Fibroblast of lung (primary cell): ENCODE results near the gene ERH. TPM values are rescaled to one million over a fixed set of nuclear protein-coding genes. Genes with fewer than 3 reads are reported as not detected.

Source experiments
- DNase-seq, 2 donors: peaks; one replicate each; pipeline versions ENCODE4 v3.0.0 to v3.0.0-alpha.2; 2010; ENCODE audit warnings: low read depth in 2 of 2
- H2AFZ ChIP-seq: 2 replicates; pipeline ENCODE4 v1.5.1; 2012; ENCODE audit warnings: low read length, control low read depth, inconsistent platforms
- H3K27ac ChIP-seq: 2 replicates; pipeline ENCODE4 v1.5.1; 2011; ENCODE audit warnings: low read length, control low read depth; ENCODE audit not compliant: insufficient read depth
- H3K27me3 ChIP-seq: 2 replicates; pipeline ENCODE4 v1.5.1; 2011; ENCODE audit warnings: mild to moderate bottlenecking, low read length; ENCODE audit not compliant: control insufficient read depth, insufficient read depth
- H3K36me3 ChIP-seq: 2 replicates; pipeline ENCODE4 v1.5.1; 2011; ENCODE audit warnings: low read length; ENCODE audit not compliant: control insufficient read depth, insufficient read depth
- H3K4me1 ChIP-seq: 2 replicates; pipeline ENCODE4 v1.5.1; 2011; ENCODE audit warnings: low read length; ENCODE audit not compliant: control insufficient read depth, insufficient read depth; ENCODE audit errors: extremely low read depth
- H3K4me2 ChIP-seq: 2 replicates; pipeline ENCODE4 v1.5.1; 2011; ENCODE audit warnings: low read length, control low read depth; ENCODE audit not compliant: insufficient read depth; ENCODE audit errors: extremely low read depth
- H3K4me3 ChIP-seq, 4 experiments: fragments of 200-600 bp in 1 of 4; sonication (generic) in 1 of 4; replicated peaks in 1 of 4; 2 replicates each; pipeline ENCODE4 v1.5.1; 2011 to 2016; ENCODE audit warnings: low read length in 4 of 4, low read depth in 3 of 4, mild to moderate bottlenecking in 3 of 4, control low read depth in 2 of 4, inconsistent platforms in 1 of 4, mixed read lengths in 1 of 4; ENCODE audit not compliant: insufficient read depth in 1 of 4; ENCODE audit errors: control extremely low read depth in 1 of 4
- H3K79me2 ChIP-seq: 2 replicates; pipeline ENCODE4 v1.5.1; 2012; ENCODE audit warnings: mild to moderate bottlenecking, low read length, inconsistent platforms; ENCODE audit not compliant: control insufficient read depth, insufficient read depth
- H3K9ac ChIP-seq: 2 replicates; pipeline ENCODE4 v1.5.1; 2011; ENCODE audit warnings: mild to moderate bottlenecking, low read length, control low read depth; ENCODE audit not compliant: insufficient read depth
- H3K9me3 ChIP-seq: 2 replicates; pipeline ENCODE4 v1.5.1; 2012; ENCODE audit warnings: low read depth, low read length; ENCODE audit not compliant: control insufficient read depth, insufficient read depth
- H4K20me1 ChIP-seq: 2 replicates; pipeline ENCODE4 v1.5.1; 2011; ENCODE audit warnings: low read length; ENCODE audit not compliant: control insufficient read depth, insufficient read depth; ENCODE audit errors: extremely low read depth
- EZH2 ChIP-seq: IDR thresholded peaks from 2 replicates; pipeline ENCODE4 v1.5.1; 2012; ENCODE audit warnings: low read length, control low read depth, mild to moderate bottlenecking; ENCODE audit errors: missing control alignments
- polyA plus RNA-seq, 2 donors: library from polyadenylated mRNA; depleted of rRNA in 1 of 2; stranded (reverse) in 1 of 2; unstranded in 1 of 2; fragments of >200 nt; gene quantifications; 2 replicates each; pipeline ENCODE4 v1.2.1, GENCODE V29; 2011 to 2012; ENCODE audit warnings: missing spikeins in 1 of 2
- total RNA-seq: library from RNA; depleted of rRNA; stranded (reverse); fragments of >200 nt; gene quantifications from 2 replicates; pipeline ENCODE4 v1.2.1, GENCODE V29; 2014
- TF ChIP-seq, protein P1 (sequence below), 2 donors: IDR thresholded peaks in 1 of 2; conservative IDR thresholded peaks in 1 of 2; 1 replicate in 1 of 2; 2 replicates in 1 of 2; pipeline ENCODE4 v1.5.1; 2011 to 2012; ENCODE audit warnings: low read length in 2 of 2, control low read depth in 1 of 2, inconsistent platforms in 1 of 2, low read depth in 1 of 2, mild to moderate bottlenecking in 1 of 2

ERH gene
- total and polyA plus RNA-seq, 2 donors (not counting 1 experiment from before 2014, with no cell fraction given) = 182 to 190 TPM

DNA sequence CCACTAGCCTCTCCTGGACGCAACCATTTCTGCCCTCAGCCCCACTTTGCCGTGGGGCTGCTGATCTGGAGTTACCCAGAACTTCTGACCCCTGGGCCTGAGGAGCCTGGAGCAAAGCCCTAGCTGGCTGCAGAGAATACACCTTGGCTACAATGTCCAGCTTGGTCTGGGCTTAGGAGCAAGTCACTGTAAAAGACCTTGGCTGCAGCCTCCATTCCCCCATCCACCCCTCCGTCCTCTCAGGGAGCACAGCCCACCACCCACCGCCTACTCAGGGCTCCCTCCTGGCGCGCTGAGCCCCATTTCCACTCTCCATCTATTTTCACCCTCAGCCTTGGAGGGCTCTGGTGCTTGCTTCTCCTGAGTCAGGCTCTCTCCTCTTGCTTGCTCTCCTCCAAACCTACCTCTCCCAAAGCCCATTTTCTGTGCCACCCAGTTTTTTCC, 42.9 kb downstream of the ERH start:
- TF ChIP-seq, protein P1, sequence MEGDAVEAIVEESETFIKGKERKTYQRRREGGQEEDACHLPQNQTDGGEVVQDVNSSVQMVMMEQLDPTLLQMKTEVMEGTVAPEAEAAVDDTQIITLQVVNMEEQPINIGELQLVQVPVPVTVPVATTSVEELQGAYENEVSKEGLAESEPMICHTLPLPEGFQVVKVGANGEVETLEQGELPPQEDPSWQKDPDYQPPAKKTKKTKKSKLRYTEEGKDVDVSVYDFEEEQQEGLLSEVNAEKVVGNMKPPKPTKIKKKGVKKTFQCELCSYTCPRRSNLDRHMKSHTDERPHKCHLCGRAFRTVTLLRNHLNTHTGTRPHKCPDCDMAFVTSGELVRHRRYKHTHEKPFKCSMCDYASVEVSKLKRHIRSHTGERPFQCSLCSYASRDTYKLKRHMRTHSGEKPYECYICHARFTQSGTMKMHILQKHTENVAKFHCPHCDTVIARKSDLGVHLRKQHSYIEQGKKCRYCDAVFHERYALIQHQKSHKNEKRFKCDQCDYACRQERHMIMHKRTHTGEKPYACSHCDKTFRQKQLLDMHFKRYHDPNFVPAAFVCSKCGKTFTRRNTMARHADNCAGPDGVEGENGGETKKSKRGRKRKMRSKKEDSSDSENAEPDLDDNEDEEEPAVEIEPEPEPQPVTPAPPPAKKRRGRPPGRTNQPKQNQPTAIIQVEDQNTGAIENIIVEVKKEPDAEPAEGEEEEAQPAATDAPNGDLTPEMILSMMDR (conservative IDR thresholded peaks at IDR 0.05 in 1 of 2, IDR thresholded peaks at IDR 0.05 in 1 of 2; ENCODE audit: low read depth in 1 of 2, low read length in 2 of 2) = no peak
- no peak for TF ChIP-seq EZH2
- DNase-seq = no peak
- H3K9me3 ChIP-seq = no peaks in the 10 kb centered on the region
- no peak overlapping the region for H3K4me2 ChIP-seq
- no peaks in the 10 kb centered on the region for H4K20me1 ChIP-seq
- no peaks in the 10 kb centered on the region for H3K36me3 ChIP-seq
- H2AFZ ChIP-seq = no peak overlapping the region
- H3K27ac ChIP-seq = no peak overlapping the region
- peaks cover 2% of the 10 kb centered on the region for H3K4me1 ChIP-seq
- H3K4me3 ChIP-seq = no peak overlapping the region
- no peaks in the 10 kb centered on the region for H3K79me2 ChIP-seq
- H3K27me3 ChIP-seq = no peaks in the 10 kb centered on the region
- no peak overlapping the region for H3K9ac ChIP-seq

DNA sequence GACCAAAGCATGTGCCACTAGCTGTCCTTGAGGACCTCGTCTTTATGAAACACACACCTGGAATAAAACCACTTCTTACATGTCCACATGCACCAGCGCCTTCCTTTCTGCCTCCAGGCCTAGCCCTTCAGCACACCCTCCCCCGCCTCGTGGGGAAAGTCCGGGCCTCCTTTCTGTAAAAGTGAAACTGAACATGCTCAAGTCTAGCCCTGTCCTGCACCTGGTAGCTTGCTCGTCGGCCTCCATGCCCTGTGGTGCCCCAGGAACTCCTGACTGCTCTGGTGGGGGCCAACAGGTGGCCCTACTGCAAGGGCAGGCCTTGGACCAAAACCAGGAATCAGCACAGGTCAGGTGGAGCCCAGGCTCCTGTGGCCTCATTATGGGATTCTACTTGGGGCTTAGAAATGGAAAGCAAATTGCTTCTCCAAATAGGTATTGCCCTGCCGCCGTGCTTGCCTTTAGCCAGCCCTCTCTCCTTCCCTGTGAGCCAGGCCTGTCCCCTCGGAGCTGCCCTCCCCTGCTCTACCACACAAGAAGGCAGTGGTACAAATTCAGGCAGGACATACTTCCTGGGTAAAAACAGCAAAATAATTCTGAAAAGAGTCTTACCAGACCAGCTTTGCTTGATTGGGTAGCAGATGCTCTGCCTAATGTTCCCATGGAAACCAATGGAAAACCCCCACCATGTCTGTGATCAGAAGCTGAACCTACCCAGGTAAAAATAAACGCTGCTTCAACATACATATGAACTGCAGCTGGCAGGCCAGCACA, 43.5 kb downstream of the ERH start:
- Histone ChIP-seq H3K27ac (no peak overlapping the region), H3K4me1 (peaks cover 2% of the 10 kb centered on the region), H3K4me2 (no peak overlapping the region), H3K36me3 (no peaks in the 10 kb centered on the region), H2AFZ (no peak overlapping the region), H3K27me3 (no peaks in the 10 kb centered on the region), H3K9me3 (no peaks in the 10 kb centered on the region), H4K20me1 (no peaks in the 10 kb centered on the region), H3K9ac (no peak overlapping the region), H3K4me3 (no peak overlapping the region), H3K79me2 (no peaks in the 10 kb centered on the region)
- no peak for TF ChIP-seq EZH2
- TF ChIP-seq, protein P1 (conservative IDR thresholded peaks at IDR 0.05 in 1 of 2, IDR thresholded peaks at IDR 0.05 in 1 of 2; ENCODE audit: low read depth in 1 of 2, low read length in 2 of 2) = no peak
- DNase-seq = no peak

DNA sequence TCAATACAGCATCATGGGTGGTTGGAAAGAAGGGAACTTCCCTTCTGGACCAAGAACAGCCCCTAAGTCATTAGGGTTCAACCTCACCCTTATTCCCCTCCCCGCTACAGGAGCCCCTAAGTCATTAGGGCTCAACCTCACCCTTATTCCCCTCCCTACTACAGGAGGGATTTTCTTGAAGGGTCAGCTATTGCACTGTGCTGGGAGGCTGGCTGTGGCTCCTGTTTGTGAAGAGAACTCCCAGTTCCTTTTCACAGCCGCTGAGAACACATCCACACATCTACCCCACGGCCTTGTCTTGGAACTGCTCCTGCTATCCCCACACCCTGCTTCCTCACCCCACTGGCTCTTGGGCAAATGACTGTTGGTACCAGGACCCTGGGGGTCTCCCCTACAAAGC, 44.9 kb downstream of the ERH start:
- H3K4me1 ChIP-seq = peaks cover 2% of the 10 kb centered on the region
- no peaks in the 10 kb centered on the region for H3K27me3 ChIP-seq
- H3K36me3 ChIP-seq = no peaks in the 10 kb centered on the region
- no peaks in the 10 kb centered on the region for H3K79me2 ChIP-seq
- no peak for TF ChIP-seq EZH2
- TF ChIP-seq, protein P1 (conservative IDR thresholded peaks at IDR 0.05 in 1 of 2, IDR thresholded peaks at IDR 0.05 in 1 of 2; ENCODE audit: low read depth in 1 of 2, low read length in 2 of 2) = no peak
- no peak overlapping the region for H3K4me3 ChIP-seq
- no peak overlapping the region for H3K4me2 ChIP-seq
- no peak for DNase-seq
- H3K9ac ChIP-seq = no peak overlapping the region
- no peaks in the 10 kb centered on the region for H4K20me1 ChIP-seq
- no peak overlapping the region for H2AFZ ChIP-seq
- H3K9me3 ChIP-seq = no peaks in the 10 kb centered on the region
- no peak overlapping the region for H3K27ac ChIP-seq
